Fibroblast of lung (primary cell): ENCODE results near the gene ATG7. TPM values are rescaled to one million over a fixed set of nuclear protein-coding genes. Genes with fewer than 3 reads are reported as not detected.

Experiments
- DNase-seq, 2 donors: peaks; one replicate each; pipeline versions ENCODE4 v3.0.0 to v3.0.0-alpha.2; 2010; ENCODE audit warnings: low read depth in 2 of 2
- H2AFZ ChIP-seq: 2 replicates; pipeline ENCODE4 v1.5.1; 2012; ENCODE audit warnings: low read length, control low read depth, inconsistent platforms
- H3K27ac ChIP-seq: 2 replicates; pipeline ENCODE4 v1.5.1; 2011; ENCODE audit warnings: low read length, control low read depth; ENCODE audit not compliant: insufficient read depth
- H3K27me3 ChIP-seq: 2 replicates; pipeline ENCODE4 v1.5.1; 2011; ENCODE audit warnings: mild to moderate bottlenecking, low read length; ENCODE audit not compliant: control insufficient read depth, insufficient read depth
- H3K36me3 ChIP-seq: 2 replicates; pipeline ENCODE4 v1.5.1; 2011; ENCODE audit warnings: low read length; ENCODE audit not compliant: control insufficient read depth, insufficient read depth
- H3K4me1 ChIP-seq: 2 replicates; pipeline ENCODE4 v1.5.1; 2011; ENCODE audit warnings: low read length; ENCODE audit not compliant: control insufficient read depth, insufficient read depth; ENCODE audit errors: extremely low read depth
- H3K4me2 ChIP-seq: 2 replicates; pipeline ENCODE4 v1.5.1; 2011; ENCODE audit warnings: low read length, control low read depth; ENCODE audit not compliant: insufficient read depth; ENCODE audit errors: extremely low read depth
- H3K4me3 ChIP-seq, 4 experiments: fragments of 200-600 bp in 1 of 4; sonication (generic) in 1 of 4; replicated peaks in 1 of 4; 2 replicates each; pipeline ENCODE4 v1.5.1; 2011 to 2016; ENCODE audit warnings: low read length in 4 of 4, low read depth in 3 of 4, mild to moderate bottlenecking in 3 of 4, control low read depth in 2 of 4, inconsistent platforms in 1 of 4, mixed read lengths in 1 of 4; ENCODE audit not compliant: insufficient read depth in 1 of 4; ENCODE audit errors: control extremely low read depth in 1 of 4
- H3K79me2 ChIP-seq: 2 replicates; pipeline ENCODE4 v1.5.1; 2012; ENCODE audit warnings: mild to moderate bottlenecking, low read length, inconsistent platforms; ENCODE audit not compliant: control insufficient read depth, insufficient read depth
- H3K9ac ChIP-seq: 2 replicates; pipeline ENCODE4 v1.5.1; 2011; ENCODE audit warnings: mild to moderate bottlenecking, low read length, control low read depth; ENCODE audit not compliant: insufficient read depth
- H3K9me3 ChIP-seq: 2 replicates; pipeline ENCODE4 v1.5.1; 2012; ENCODE audit warnings: low read depth, low read length; ENCODE audit not compliant: control insufficient read depth, insufficient read depth
- H4K20me1 ChIP-seq: 2 replicates; pipeline ENCODE4 v1.5.1; 2011; ENCODE audit warnings: low read length; ENCODE audit not compliant: control insufficient read depth, insufficient read depth; ENCODE audit errors: extremely low read depth
- CTCF ChIP-seq, 2 donors: IDR thresholded peaks in 1 of 2; conservative IDR thresholded peaks in 1 of 2; 1 replicate in 1 of 2; 2 replicates in 1 of 2; pipeline ENCODE4 v1.5.1; 2011 to 2012; ENCODE audit warnings: low read length in 2 of 2, control low read depth in 1 of 2, inconsistent platforms in 1 of 2, low read depth in 1 of 2, mild to moderate bottlenecking in 1 of 2
- EZH2 ChIP-seq: IDR thresholded peaks from 2 replicates; pipeline ENCODE4 v1.5.1; 2012; ENCODE audit warnings: low read length, control low read depth, mild to moderate bottlenecking; ENCODE audit errors: missing control alignments
- polyA plus RNA-seq, 2 donors: library from polyadenylated mRNA; depleted of rRNA in 1 of 2; stranded (reverse) in 1 of 2; unstranded in 1 of 2; fragments of >200 nt; gene quantifications; 2 replicates each; pipeline ENCODE4 v1.2.1, GENCODE V29; 2011 to 2012; ENCODE audit warnings: missing spikeins in 1 of 2
- total RNA-seq: library from RNA; depleted of rRNA; stranded (reverse); fragments of >200 nt; gene quantifications from 2 replicates; pipeline ENCODE4 v1.2.1, GENCODE V29; 2014

ATG7 gene
- total and polyA plus RNA-seq, 2 donors (not counting 1 experiment from before 2014, with no cell fraction given) = 50.8 to 56.5 TPM

GRCh38 chr3:11563865-11564185 is 291.6 kb downstream of the ATG7 start:
- no peak for DNase-seq
- Histone ChIP-seq H4K20me1 (no peaks in the 10 kb centered on the region), H3K9ac (no peak overlapping the region)

GRCh38 chr3:11564577-11565001 is 292.4 kb downstream of the ATG7 start:
- peaks cover 54% of the 10 kb centered on the region for H3K79me2 ChIP-seq
- no peak for DNase-seq
- no peak overlapping the region for H3K4me2 ChIP-seq
- no peak overlapping the region for H3K4me3 ChIP-seq
- no peak overlapping the region for H3K27ac ChIP-seq
- TF ChIP-seq EZH2 = no peak
- no peak for TF ChIP-seq CTCF (conservative IDR thresholded peaks at IDR 0.05 in 1 of 2, IDR thresholded peaks at IDR 0.05 in 1 of 2; ENCODE audit: low read depth in 1 of 2, low read length in 2 of 2)
- H2AFZ ChIP-seq = no peak overlapping the region
- H3K4me1 ChIP-seq = peaks cover 23% of the 10 kb centered on the region
- no peak overlapping the region for H3K9ac ChIP-seq
- no peaks in the 10 kb centered on the region for H3K27me3 ChIP-seq
- H3K9me3 ChIP-seq = no peaks in the 10 kb centered on the region
- peaks cover 22% of the 10 kb centered on the region for H3K36me3 ChIP-seq
- H4K20me1 ChIP-seq = no peaks in the 10 kb centered on the region

More at GRCh38 chr3:11563865-11564185, 291.6 kb downstream of the ATG7 start:
- H3K4me2 ChIP-seq = no peak overlapping the region
- peaks cover 17% of the 10 kb centered on the region for H3K4me1 ChIP-seq
- no peaks in the 10 kb centered on the region for H3K27me3 ChIP-seq
- TF ChIP-seq CTCF (conservative IDR thresholded peaks at IDR 0.05 in 1 of 2, IDR thresholded peaks at IDR 0.05 in 1 of 2; ENCODE audit: low read depth in 1 of 2, low read length in 2 of 2) (no peak), EZH2 (no peak)
- H3K79me2 ChIP-seq = peaks cover 52% of the 10 kb centered on the region
- peaks cover 25% of the 10 kb centered on the region for H3K36me3 ChIP-seq
- H2AFZ ChIP-seq = no peak overlapping the region
- H3K27ac ChIP-seq = no peak overlapping the region
- H3K9me3 ChIP-seq = no peaks in the 10 kb centered on the region
- H3K4me3 ChIP-seq = no peak overlapping the region

- H3K36me3 ChIP-seq = peaks cover 22% of the 10 kb centered on the region
- H3K9me3 ChIP-seq = no peaks in the 10 kb centered on the region
- no peaks in the 10 kb centered on the region for H4K20me1 ChIP-seq
- H3K4me1 ChIP-seq = peaks cover 19% of the 10 kb centered on the region
- no peaks in the 10 kb centered on the region for H3K27me3 ChIP-seq
- no peak overlapping the region for H3K9ac ChIP-seq
- no peak for DNase-seq
- H3K79me2 ChIP-seq = peaks cover 52% of the 10 kb centered on the region
- no peak overlapping the region for H2AFZ ChIP-seq
- no peak overlapping the region for H3K4me3 ChIP-seq
- TF ChIP-seq EZH2 = no peak
- no peak for TF ChIP-seq CTCF (conservative IDR thresholded peaks at IDR 0.05 in 1 of 2, IDR thresholded peaks at IDR 0.05 in 1 of 2; ENCODE audit: low read depth in 1 of 2, low read length in 2 of 2)
- H3K4me2 ChIP-seq = no peak overlapping the region
- no peak overlapping the region for H3K27ac ChIP-seq
Measured at GRCh38 chr3:11565072-11565471, 292.9 kb downstream of the ATG7 start.
